SK-N-SH (cell line): ENCODE measurements around the gene TAF6L. TPM values are rescaled to one million over a fixed set of nuclear protein-coding genes. Genes with fewer than 3 reads are reported as not detected.

Source experiments
- CTCF ChIA-PET: fragments of 300-600, 350-600 bp; formaldehyde crosslinking; extraction: SDS; loops from one replicate; lab custom pipeline; 2021; lab: Yijun Ruan, JAX
- POLR2A ChIA-PET: fragments of 350-600 bp; sonication (Branson Sonifier 250); formaldehyde crosslinking; extraction: SDS; loops from one replicate; lab custom pipeline; 2020; ENCODE audit warnings: antibody characterized with exemption, inconsistent platforms; lab: Yijun Ruan, JAX
- DNase-seq: peaks from one replicate; pipeline ENCODE4 v3.0.0; 2012
- H2AFZ ChIP-seq: fragments of 200-600 bp; sonication (generic); 2 replicates; pipeline ENCODE4 v1.8.1; 2016; ENCODE audit warnings: antibody characterized with exemption, mild to moderate bottlenecking, low read depth
- H3F3A ChIP-seq: fragments of 200-600 bp; sonication (generic); replicated peaks from 2 replicates; pipeline ENCODE3; 2016; ENCODE audit warnings: antibody characterized with exemption, mild to moderate bottlenecking; ENCODE audit not compliant: insufficient read depth
- H3K27ac ChIP-seq, 2 experiments: fragments of 200-500 bp in 1 of 2; fragments of 200-600 bp in 1 of 2; sonication (Bioruptor generic) in 1 of 2; sonication (generic), shearing (Covaris generic) in 1 of 2; 2 replicates each; pipeline versions ENCODE4 v1.5.1 to v1.6.1; 2014 to 2016; ENCODE audit warnings: low read depth in 2 of 2, inconsistent platforms in 1 of 2, low read length in 1 of 2, mild to moderate bottlenecking in 1 of 2, mixed read lengths in 1 of 2
- H3K27me3 ChIP-seq: fragments of 200-600 bp; sonication (generic), shearing (Covaris generic); 2 replicates; pipeline ENCODE4 v1.6.1; 2016; ENCODE audit warnings: mixed run types; ENCODE audit not compliant: insufficient read depth
- H3K36me3 ChIP-seq, 2 experiments: fragments of 200-500 bp in 1 of 2; fragments of 200-600 bp in 1 of 2; sonication (Bioruptor generic) in 1 of 2; sonication (generic) in 1 of 2; replicated peaks in 1 of 2; 2 replicates each; pipeline versions ENCODE3 to v1.5.1; 2014 to 2016; ENCODE audit warnings: low read length in 1 of 2, mild to moderate bottlenecking in 1 of 2; ENCODE audit not compliant: insufficient read depth in 2 of 2, control insufficient read depth in 1 of 2
- H3K4me1 ChIP-seq, 2 experiments: fragments of 200-500 bp in 1 of 2; fragments of 200-600 bp in 1 of 2; sonication (Bioruptor generic) in 1 of 2; sonication (generic), shearing (Covaris generic) in 1 of 2; 2 replicates each; pipeline versions ENCODE4 v1.5.1 to v1.6.1; 2014 to 2016; ENCODE audit warnings: low read depth in 1 of 2, low read length in 1 of 2, mixed run types in 1 of 2; ENCODE audit not compliant: insufficient read depth in 2 of 2, control insufficient read depth in 1 of 2
- H3K4me2 ChIP-seq: fragments of 200-600 bp; sonication (generic), shearing (Covaris generic); 2 replicates; pipeline ENCODE4 v1.6.1; 2017; ENCODE audit warnings: mixed run types
- H3K4me3 ChIP-seq, 2 experiments: fragments of 200-500 bp in 1 of 2; fragments of 200-600 bp in 1 of 2; sonication (Bioruptor generic) in 1 of 2; sonication (generic), shearing (Covaris generic) in 1 of 2; 2 replicates each; pipeline versions ENCODE4 v1.5.1 to v1.8.1; 2014 to 2016; ENCODE audit warnings: low read depth in 2 of 2, inconsistent platforms in 1 of 2, low read length in 1 of 2, mild to moderate bottlenecking in 1 of 2, mixed read lengths in 1 of 2, moderate library complexity in 1 of 2
- H3K79me2 ChIP-seq: fragments of 200-600 bp; sonication (generic); 2 replicates; pipeline ENCODE4 v1.8.1; 2017; ENCODE audit warnings: mild to moderate bottlenecking; ENCODE audit not compliant: insufficient read depth
- H3K9ac ChIP-seq: fragments of 200-600 bp; sonication (generic); 2 replicates; pipeline ENCODE4 v1.6.1; 2017; ENCODE audit warnings: mixed run types
- H3K9me2 ChIP-seq: fragments of 200-600 bp; sonication (generic); 2 replicates; pipeline ENCODE4 v1.6.1; 2017; ENCODE audit warnings: mixed run types
- H3K9me3 ChIP-seq: fragments of 200-600 bp; sonication (generic); 2 replicates; pipeline ENCODE4 v1.6.1; 2017; ENCODE audit warnings: mixed run types, mild to moderate bottlenecking, moderate library complexity
- H4K20me1 ChIP-seq: fragments of 200-600 bp; sonication (generic); 2 replicates; pipeline ENCODE4 v1.6.1; 2017; ENCODE audit warnings: mild to moderate bottlenecking, mixed run types; ENCODE audit not compliant: insufficient read depth
- FOXJ3 ChIP-seq: sonication (generic); formaldehyde crosslinking; IDR thresholded peaks from 2 replicates; pipeline ENCODE4 v1.5.1; 2020; ENCODE audit warnings: mild to moderate bottlenecking, missing genetic modification reagents
- FOXM1 ChIP-seq: IDR thresholded peaks from 2 replicates; pipeline ENCODE4 v1.4.0; 2012; ENCODE audit warnings: low read depth, mild to moderate bottlenecking
- RAD21 ChIP-seq: IDR thresholded peaks from 2 replicates; pipeline ENCODE4 v1.6.1; 2012; ENCODE audit warnings: mild to moderate bottlenecking, low read length
- SMC3 ChIP-seq: IDR thresholded peaks from 2 replicates; pipeline ENCODE4 v1.6.1; 2012; ENCODE audit warnings: low read depth, low read length, improper control_type of control experiment
- YY1 ChIP-seq: IDR thresholded peaks from 2 replicates; pipeline ENCODE4 v1.4.0; 2012; ENCODE audit warnings: low read depth, mild to moderate bottlenecking
- WGBS: methylation state at CpG from one replicate; pipeline ENCODE4 v1.1.6; 2017; ENCODE audit warnings: low lambda C conversion rate; 5-methylcytosine and 5-hydroxymethylcytosine counted together
- polyA plus RNA-seq, 3 experiments: library from polyadenylated mRNA; depleted of rRNA; stranded (reverse); fragments of >200 nt; gene quantifications; 2 replicates each; pipeline ENCODE4 v1.2.3, GENCODE V29; 2012
- small RNA-seq, 7 experiments: library from RNA; depleted of rRNA; stranded (forward); fragments of <200 nt; gene quantifications; one replicate each; pipeline ENCODE3, GENCODE V24; 2012
- TF ChIP-seq, protein P1 (sequence below): fragments of 150-350 bp; IDR thresholded peaks from 2 replicates; pipeline ENCODE4 v1.6.1; 2016; ENCODE audit warnings: mild to moderate bottlenecking, low read depth, low read length

The TAF6L gene
- polyA plus RNA-seq, 1 of the 3 experiments (the other 2 are of a cell fraction) = 33.6 TPM

DNA sequence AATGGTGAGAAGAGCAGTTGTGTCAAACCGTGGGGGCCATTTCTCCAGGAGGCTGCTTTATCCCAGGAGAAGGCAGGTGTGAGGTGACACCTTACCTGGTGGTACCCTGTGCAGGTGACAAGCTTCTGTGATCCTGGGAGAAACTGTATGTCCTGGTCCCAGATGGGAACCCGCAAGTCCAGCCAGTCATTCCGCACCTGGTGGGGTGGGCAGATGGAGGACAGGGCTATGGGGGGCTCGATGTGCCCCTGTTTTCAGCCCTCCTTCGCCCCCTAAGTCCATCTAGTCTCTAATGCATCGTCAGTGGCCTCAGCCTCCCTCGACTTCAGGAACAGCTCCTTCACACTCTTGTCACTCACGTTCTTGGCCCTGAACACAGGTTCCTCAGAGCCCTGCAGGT is 64.1 kb downstream of the TAF6L start:
- peaks cover 6% of the 10 kb centered on the region; the same call in 1 of the 2 replicates for H4K20me1 ChIP-seq
- TF ChIP-seq RAD21 (no peak), FOXJ3 (CRISPR knock-in tag) (no peak), FOXM1 (no peak), SMC3 (no peak), YY1 (no peak)
- TF ChIP-seq, protein P1, sequence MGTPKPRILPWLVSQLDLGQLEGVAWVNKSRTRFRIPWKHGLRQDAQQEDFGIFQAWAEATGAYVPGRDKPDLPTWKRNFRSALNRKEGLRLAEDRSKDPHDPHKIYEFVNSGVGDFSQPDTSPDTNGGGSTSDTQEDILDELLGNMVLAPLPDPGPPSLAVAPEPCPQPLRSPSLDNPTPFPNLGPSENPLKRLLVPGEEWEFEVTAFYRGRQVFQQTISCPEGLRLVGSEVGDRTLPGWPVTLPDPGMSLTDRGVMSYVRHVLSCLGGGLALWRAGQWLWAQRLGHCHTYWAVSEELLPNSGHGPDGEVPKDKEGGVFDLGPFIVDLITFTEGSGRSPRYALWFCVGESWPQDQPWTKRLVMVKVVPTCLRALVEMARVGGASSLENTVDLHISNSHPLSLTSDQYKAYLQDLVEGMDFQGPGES = no peak
- TF ChIP-seq, all 33 proteins: peak for 0
- peaks cover 14% of the 10 kb centered on the region for H3F3A ChIP-seq
- no peak overlapping the region for H3K27ac ChIP-seq
- ChIA-PET CTCF (interaction anchor here (0.8 kb wide), 1 partner anchor 49 kb away, joined by 3 read pairs; no protein-coding TSS in a partner anchor), POLR2A (no interaction called here)
- no peak overlapping the region for H3K9ac ChIP-seq
- H3K27me3 ChIP-seq = no peaks in the 10 kb centered on the region
- peaks cover 7 to 27% of the 10 kb centered on the region in 2 experiments; a peak in 3 of 4 replicates for H3K4me1 ChIP-seq
- no peak overlapping the region for H3K4me2 ChIP-seq
- WGBS = 80% methylated on average over 6 of the region's 8 CpGs
- no peaks in the 10 kb centered on the region for H3K9me2 ChIP-seq
- H2AFZ ChIP-seq = no peak overlapping the region
- peaks cover 23 to 32% of the 10 kb centered on the region in 2 experiments for H3K36me3 ChIP-seq
- H3K79me2 ChIP-seq = peaks cover 59% of the 10 kb centered on the region
- no peaks in the 10 kb centered on the region for H3K9me3 ChIP-seq
- DNase-seq = no peak
- no peak overlapping the region for H3K4me3 ChIP-seq

Small RNAs within 50 kb of the gene (small RNA-seq; reads per million reads assigned to genes)
- gene MIR6514 (0 to 8.5 (median 1.1) reads per million in 7 experiments), gene RNU6-118P (0 reads per million in 7 experiments)

Other genes with a start within 250 kb of the TAF6L start
- gene AHNAK, start 224.6 kb upstream of the TAF6L start, polyA plus RNA-seq (2012; rRNA removed) = 57.8 and 62.3 TPM in 2 replicates
- 1,853 and 2,105 TPM in 2 replicates for gene EEF1G, start 197.5 kb upstream of the TAF6L start, polyA plus RNA-seq (2012; rRNA removed)
- 27.3 and 30.0 TPM in 2 replicates for gene TUT1, start 179.9 kb upstream of the TAF6L start, polyA plus RNA-seq (2012; rRNA removed)
- 18.4 and 20.6 TPM in 2 replicates for gene MTA2, start 169.5 kb upstream of the TAF6L start, polyA plus RNA-seq (2012; rRNA removed)
- 43.0 and 47.8 TPM in 2 replicates for gene EML3, start 158.6 kb upstream of the TAF6L start, polyA plus RNA-seq (2012; rRNA removed)
- gene ROM1, start 158.1 kb upstream of the TAF6L start, polyA plus RNA-seq (2012; rRNA removed) = 7.3 and 7.9 TPM in 2 replicates
- gene B3GAT3, start 149.4 kb upstream of the TAF6L start, polyA plus RNA-seq (2012; rRNA removed) = 104 and 116 TPM in 2 replicates
- 275 and 332 TPM in 2 replicates for gene GANAB, start 124.8 kb upstream of the TAF6L start, polyA plus RNA-seq (2012; rRNA removed)
- 11.7 and 13.4 TPM in 2 replicates for gene INTS5, start 118.1 kb upstream of the TAF6L start, polyA plus RNA-seq (2012; rRNA removed)
- 90.1 and 126 TPM in 2 replicates for gene C11orf98, start 106.2 kb upstream of the TAF6L start, polyA plus RNA-seq (2012; rRNA removed)
- 9.5 and 11.1 TPM in 2 replicates for gene CSKMT, start 106.1 kb upstream of the TAF6L start, polyA plus RNA-seq (2012; rRNA removed)
- gene UQCC3, start 99.7 kb upstream of the TAF6L start, polyA plus RNA-seq (2012; rRNA removed) = 22.7 and 24.8 TPM in 2 replicates
- 9.7 and 12.0 TPM in 2 replicates for gene LBHD1, start 99.1 kb upstream of the TAF6L start, polyA plus RNA-seq (2012; rRNA removed)
- 202 and 256 TPM in 2 replicates for gene UBXN1, start 92.3 kb upstream of the TAF6L start, polyA plus RNA-seq (2012; rRNA removed)
- 0.08 and 0.10 TPM in 2 replicates for gene LRRN4CL, start 81.9 kb upstream of the TAF6L start, polyA plus RNA-seq (2012; rRNA removed)
- 81.5 and 118 TPM in 2 replicates for gene BSCL2, start 64.0 kb upstream of the TAF6L start, polyA plus RNA-seq (2012; rRNA removed)
- gene GNG3, start 63.7 kb upstream of the TAF6L start, polyA plus RNA-seq (2012; rRNA removed) = 0.11 and 0.16 TPM in 2 replicates
- 31.0 and 33.5 TPM in 2 replicates for gene HNRNPUL2, start 43.9 kb upstream of the TAF6L start, polyA plus RNA-seq (2012; rRNA removed)
- gene TTC9C, start 42.9 kb upstream of the TAF6L start, polyA plus RNA-seq (2012; rRNA removed) = 31.3 and 37.5 TPM in 2 replicates
- gene ZBTB3, start 17.2 kb upstream of the TAF6L start, polyA plus RNA-seq (2012; rRNA removed) = 2.1 and 3.3 TPM in 2 replicates
- gene POLR2G, start 9.8 kb upstream of the TAF6L start, polyA plus RNA-seq (2012; rRNA removed) = 268 and 293 TPM in 2 replicates
- gene TMEM179B, start 16.0 kb downstream of the TAF6L start, polyA plus RNA-seq (2012; rRNA removed) = 69.6 and 73.3 TPM in 2 replicates
- 30.4 and 40.7 TPM in 2 replicates for gene TMEM223, start 20.6 kb downstream of the TAF6L start, polyA plus RNA-seq (2012; rRNA removed)
- gene NXF1, start 34.0 kb downstream of the TAF6L start, polyA plus RNA-seq (2012; rRNA removed) = 47.6 and 59.7 TPM in 2 replicates
- gene STX5, start 60.7 kb downstream of the TAF6L start, polyA plus RNA-seq (2012; rRNA removed) = 24.2 and 27.4 TPM in 2 replicates
- gene TEX54, start 61.4 kb downstream of the TAF6L start, polyA plus RNA-seq (2012; rRNA removed) = not detected in 2 replicates
- 132 TPM in 2 replicates for gene WDR74, start 68.2 kb downstream of the TAF6L start, polyA plus RNA-seq (2012; rRNA removed)
- gene SLC3A2, start 109.5 kb downstream of the TAF6L start, polyA plus RNA-seq (2012; rRNA removed) = 212 and 308 TPM in 2 replicates
- gene CHRM1, start 150.0 kb downstream of the TAF6L start, polyA plus RNA-seq (2012; rRNA removed) = not detected in 2 replicates
- gene SLC22A6, start 213.6 kb downstream of the TAF6L start, polyA plus RNA-seq (2012; rRNA removed) = not detected in 2 replicates
- gene SLC22A8, start 244.4 kb downstream of the TAF6L start, polyA plus RNA-seq (2012; rRNA removed) = not detected in 2 replicates